ENCODE results near the gene TRAPPC2.

TRAPPC2 gene

GRCh38 chrX:13734278-13735172 is at the start of gene TRAPPC2, which contains the start of gene OFD1:
TSS of gene TRAPPC2 (minus strand) at chrX:13734620. CDS start at chrX:13719963, 14,657 bp downstream.
TSS of gene OFD1 (plus strand) at chrX:13734748. CDS start at chrX:13735072, 324 bp downstream.
- DNase-seq: peak; percentile 96

GRCh38 chrX:13780868-13781427 is 46.5 kb upstream of the TRAPPC2 start:
- no peak for DNase-seq

GRCh38 chrX:13778916-13779315 is 44.5 kb upstream of the TRAPPC2 start:
- no peak for DNase-seq

- DNase-seq: no peak
Observed at GRCh38 chrX:13776387-13776786, 42.0 kb upstream of the TRAPPC2 start.

- DNase-seq: no peak
Observed at GRCh38 chrX:13775837-13776236, 41.4 kb upstream of the TRAPPC2 start.

GRCh38 chrX:13774696-13775095 is 40.3 kb upstream of the TRAPPC2 start:
- peak; percentile 21 for DNase-seq

GRCh38 chrX:13770013-13770535 is 35.7 kb upstream of the TRAPPC2 start:
- no peak for DNase-seq

GRCh38 chrX:13768939-13769338 is 34.5 kb upstream of the TRAPPC2 start:
- DNase-seq: no peak

GRCh38 chrX:13764765-13765164 is 30.3 kb upstream of the TRAPPC2 start:
- no peak for DNase-seq

- no peak for DNase-seq
Observed at GRCh38 chrX:13764281-13764680, 29.9 kb upstream of the TRAPPC2 start.

GRCh38 chrX:13763489-13763888 is 29.1 kb upstream of the TRAPPC2 start:
- DNase-seq: no peak

GRCh38 chrX:13761606-13762414 is 27.4 kb upstream of the TRAPPC2 start:
- no peak for DNase-seq

GRCh38 chrX:13760426-13760825 is 26.0 kb upstream of the TRAPPC2 start:
- DNase-seq: no peak

GRCh38 chrX:13759152-13759718 is 24.8 kb upstream of the TRAPPC2 start:
- DNase-seq: no peak

GRCh38 chrX:13756381-13756780 is 22.0 kb upstream of the TRAPPC2 start:
- no peak for DNase-seq

GRCh38 chrX:13755254-13755653 is 20.8 kb upstream of the TRAPPC2 start:
- no peak for DNase-seq

- DNase-seq: no peak
Observed at GRCh38 chrX:13754765-13755164, 20.3 kb upstream of the TRAPPC2 start.

GRCh38 chrX:13752646-13753045 is 18.2 kb upstream of the TRAPPC2 start:
- DNase-seq: no peak

GRCh38 chrX:13752141-13752540 is 17.7 kb upstream of the TRAPPC2 start:
- no peak for DNase-seq

- DNase-seq: no peak
Observed at GRCh38 chrX:13750812-13751211, 16.4 kb upstream of the TRAPPC2 start.

GRCh38 chrX:13750204-13750603 is 15.8 kb upstream of the TRAPPC2 start:
- peak; percentile 43 for DNase-seq

- no peak for DNase-seq
Observed at GRCh38 chrX:13748486-13748885, 14.1 kb upstream of the TRAPPC2 start.

GRCh38 chrX:13747836-13748235 is 13.4 kb upstream of the TRAPPC2 start:
- no peak for DNase-seq

All from NCI-H345 (cell line).